Measurements from ENCODE around the gene TENM4. TPM values are rescaled to one million over a fixed set of nuclear protein-coding genes. Genes with fewer than 3 reads are reported as not detected.

The TENM4 gene
- 46.6 TPM for total RNA-seq
- long read RNA-seq, partial matches to known transcripts, result 25 of 64 reads
- long read RNA-seq, other reads (novel, unspliced or antisense), result 39 of 64 reads

GRCh38 chr11:79440571-79441460 is at the start of gene TENM4:
Gene TENM4, minus strand, starts transcription at chr11:79441030. Its CDS starts 371,086 bp downstream, at chr11:79069944.
- no peak for DNase-seq (ENCODE audit: low spot score)

GRCh38 chr11:79488286-79488685 is 47.5 kb upstream of the TENM4 start:
- no peak for DNase-seq (ENCODE audit: low spot score)

- no peak for DNase-seq (ENCODE audit: low spot score)
These were observed 46.6 kb upstream of the TENM4 start for GRCh38 chr11:79487412-79487811.

GRCh38 chr11:79486242-79486984 is 45.6 kb upstream of the TENM4 start:
- no peak for DNase-seq (ENCODE audit: low spot score)

- DNase-seq (ENCODE audit: low spot score), result no peak
These were observed 44.9 kb upstream of the TENM4 start for GRCh38 chr11:79485694-79486093.

- no peak for DNase-seq (ENCODE audit: low spot score)
These were observed 44.0 kb upstream of the TENM4 start for GRCh38 chr11:79484872-79485271.

- no peak for DNase-seq (ENCODE audit: low spot score)
These were observed 42.0 kb upstream of the TENM4 start for GRCh38 chr11:79482800-79483199.

- DNase-seq (ENCODE audit: low spot score), result no peak
These were observed 41.0 kb upstream of the TENM4 start for GRCh38 chr11:79481795-79482194.

GRCh38 chr11:79480864-79481263 is 40.0 kb upstream of the TENM4 start:
- no peak for DNase-seq (ENCODE audit: low spot score)

- DNase-seq (ENCODE audit: low spot score), result no peak
These were observed 32.1 kb upstream of the TENM4 start for GRCh38 chr11:79472819-79473529.

GRCh38 chr11:79471071-79471844 is 30.4 kb upstream of the TENM4 start:
- no peak for DNase-seq (ENCODE audit: low spot score)

- DNase-seq (ENCODE audit: low spot score), result no peak
These were observed 29.3 kb upstream of the TENM4 start for GRCh38 chr11:79470161-79470560.

- DNase-seq (ENCODE audit: low spot score), result no peak
These were observed 26.9 kb upstream of the TENM4 start for GRCh38 chr11:79467761-79468160.

GRCh38 chr11:79466411-79466810 is 25.6 kb upstream of the TENM4 start:
- DNase-seq (ENCODE audit: low spot score), result no peak

GRCh38 chr11:79465160-79465559 is 24.3 kb upstream of the TENM4 start:
- no peak for DNase-seq (ENCODE audit: low spot score)

- DNase-seq (ENCODE audit: low spot score), result no peak
These were observed 21.1 kb upstream of the TENM4 start for GRCh38 chr11:79461666-79462645.

- no peak for DNase-seq (ENCODE audit: low spot score)
These were observed 20.3 kb upstream of the TENM4 start for GRCh38 chr11:79461144-79461543.

GRCh38 chr11:79458709-79459108 is 17.9 kb upstream of the TENM4 start:
- no peak for DNase-seq (ENCODE audit: low spot score)

GRCh38 chr11:79456501-79456900 is 15.7 kb upstream of the TENM4 start:
- DNase-seq (ENCODE audit: low spot score), result no peak

- no peak for DNase-seq (ENCODE audit: low spot score)
These were observed 12.8 kb upstream of the TENM4 start for GRCh38 chr11:79453617-79454016.
